ENCODE data around the gene FBXW7.

DNA sequence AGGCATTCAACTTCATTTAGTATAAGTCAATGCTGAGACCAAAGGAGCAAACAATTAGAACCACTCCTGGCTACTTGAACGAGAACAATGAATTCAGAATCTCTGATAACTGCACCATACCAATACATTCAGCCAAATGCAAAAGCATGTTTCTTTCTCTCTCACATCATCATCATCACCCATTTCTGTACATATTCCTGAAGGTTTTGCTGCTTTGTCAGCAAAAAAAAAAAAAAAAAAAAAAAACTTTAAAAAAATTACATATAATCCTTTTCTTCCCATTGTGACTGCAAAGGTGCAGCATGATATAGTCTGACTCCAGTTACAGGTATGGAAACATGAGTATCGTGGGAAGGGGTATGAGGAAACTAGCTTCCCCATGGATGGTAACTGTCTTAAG, 35.6 kb downstream of the FBXW7 start:
- TF ChIP-seq, protein P1, sequence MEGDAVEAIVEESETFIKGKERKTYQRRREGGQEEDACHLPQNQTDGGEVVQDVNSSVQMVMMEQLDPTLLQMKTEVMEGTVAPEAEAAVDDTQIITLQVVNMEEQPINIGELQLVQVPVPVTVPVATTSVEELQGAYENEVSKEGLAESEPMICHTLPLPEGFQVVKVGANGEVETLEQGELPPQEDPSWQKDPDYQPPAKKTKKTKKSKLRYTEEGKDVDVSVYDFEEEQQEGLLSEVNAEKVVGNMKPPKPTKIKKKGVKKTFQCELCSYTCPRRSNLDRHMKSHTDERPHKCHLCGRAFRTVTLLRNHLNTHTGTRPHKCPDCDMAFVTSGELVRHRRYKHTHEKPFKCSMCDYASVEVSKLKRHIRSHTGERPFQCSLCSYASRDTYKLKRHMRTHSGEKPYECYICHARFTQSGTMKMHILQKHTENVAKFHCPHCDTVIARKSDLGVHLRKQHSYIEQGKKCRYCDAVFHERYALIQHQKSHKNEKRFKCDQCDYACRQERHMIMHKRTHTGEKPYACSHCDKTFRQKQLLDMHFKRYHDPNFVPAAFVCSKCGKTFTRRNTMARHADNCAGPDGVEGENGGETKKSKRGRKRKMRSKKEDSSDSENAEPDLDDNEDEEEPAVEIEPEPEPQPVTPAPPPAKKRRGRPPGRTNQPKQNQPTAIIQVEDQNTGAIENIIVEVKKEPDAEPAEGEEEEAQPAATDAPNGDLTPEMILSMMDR (IDR thresholded peaks at IDR 0.05), result no peak
- TF ChIP-seq POLR2A (IDR thresholded peaks at IDR 0.05) (no peak), POLR2AphosphoS5 (IDR thresholded peaks at IDR 0.05) (no peak)

Measured in sigmoid colon (tissue), 4 donors.